Natural killer cell (primary cell): ENCODE data around the gene ACTL7A. TPM values are rescaled to one million over a fixed set of nuclear protein-coding genes. Genes with fewer than 3 reads are reported as not detected.
"Not testable (repeated sequence)": the region's sequence is repeated elsewhere in the genome, so short reads cannot be mapped to it uniquely, and the experiment has no call there.

Experiments
- ATAC-seq, 3 donors: fragments of 150-1000 bp in 2 of 3; fragments of 200-7000 bp in 1 of 3; cut with Tn5 transposase; 1 replicate in 1 of 3; 2 replicates in 2 of 3; pipeline ENCODE4 v1.10.0; 2021; ENCODE audit warnings: mild to moderate bottlenecking in 2 of 3, moderate library complexity in 2 of 3
- DNase-seq, 2 donors: peaks; one replicate each; pipeline versions ENCODE4 v3.0.0 to v3.0.0-alpha.2; 2013 to 2021; ENCODE audit warnings: mixed read lengths in 1 of 2
- H3K27ac ChIP-seq: one replicate; pipeline ENCODE4 v1.5.1; 2013; ENCODE audit warnings: mild to moderate bottlenecking, low read length
- H3K27me3 ChIP-seq: one replicate; pipeline ENCODE4 v1.6.1; 2013; ENCODE audit warnings: low read length; ENCODE audit not compliant: control insufficient read depth, insufficient read depth
- H3K36me3 ChIP-seq: one replicate; pipeline ENCODE4 v1.6.1; 2013; ENCODE audit warnings: low read length; ENCODE audit not compliant: control insufficient read depth, insufficient read depth
- H3K4me1 ChIP-seq: one replicate; pipeline ENCODE4 v1.6.1; 2013; ENCODE audit warnings: low read length; ENCODE audit not compliant: control insufficient read depth, insufficient read depth
- H3K4me3 ChIP-seq: one replicate; pipeline ENCODE4 v1.5.1; 2013; ENCODE audit warnings: low read length
- H3K9me3 ChIP-seq: one replicate; pipeline ENCODE4 v1.6.1; 2013; ENCODE audit warnings: low read length; ENCODE audit not compliant: control insufficient read depth, insufficient read depth
- H3K27ac Mint-ChIP-seq, 2 donors: one replicate each; pipeline ENCODE4 v1.8.0; 2022; ENCODE audit warnings: mild to moderate bottlenecking in 2 of 2, mixed read lengths in 2 of 2, moderate library complexity in 1 of 2
- H3K27me3 Mint-ChIP-seq, 2 donors: one replicate each; pipeline ENCODE4 v1.8.0; 2022; ENCODE audit warnings: low read depth in 2 of 2, mixed read lengths in 2 of 2
- H3K36me3 Mint-ChIP-seq: one replicate; pipeline ENCODE4 v1.8.0; 2022; ENCODE audit warnings: mixed read lengths
- H3K4me1 Mint-ChIP-seq, 2 donors: one replicate each; pipeline ENCODE4 v1.8.0; 2022; ENCODE audit warnings: mixed read lengths in 2 of 2
- H3K4me3 Mint-ChIP-seq: one replicate; pipeline ENCODE4 v1.8.0; 2022; ENCODE audit warnings: mild to moderate bottlenecking, moderate library complexity, mixed read lengths
- H3K9me3 Mint-ChIP-seq, 2 donors: one replicate each; pipeline ENCODE4 v1.8.0; 2022; ENCODE audit warnings: mixed read lengths in 2 of 2
- CTCF ChIP-seq: fragments of 200-600 bp; IDR thresholded peaks from one replicate; pipeline ENCODE4 v1.8.0; 2022; ENCODE audit warnings: antibody characterized with exemption
- WGBS: methylation state at CpG from one replicate; pipeline ENCODE4 v1.1.7; 2013; ENCODE audit warnings: missing lambda C conversion rate; ENCODE audit not compliant: insufficient coverage; 5-methylcytosine and 5-hydroxymethylcytosine counted together
- intact Hi-C: fragments of 100-400 bp; cut with micrococcal nuclease; formaldehyde crosslinking; loops from one replicate; pipeline ENCODE4 v1.14.2; 2022
- total RNA-seq, 4 donors: library from RNA; stranded (reverse); fragments of 120-200 nt in 1 of 4; gene quantifications; one replicate each; pipeline versions ENCODE4 v1.2.3 to v1.2.4, GENCODE V29; 2013 to 2022

The ACTL7A gene
- total RNA-seq, 3 donors from 2014 or later (not counting 1 experiment from before 2014, with no cell fraction given): not detected

GRCh38 chr9:108844856-108845255 is 17.2 kb upstream of the ACTL7A start:
- Mint-ChIP-seq H3K27me3 (peaks cover 0 to 3% of the 10 kb centered on the region in 2 donors), H3K27ac (no peak overlapping the region), H3K4me3 (no peak overlapping the region), H3K36me3 (no peaks in the 10 kb centered on the region), H3K4me1 (peaks cover 10% of the 10 kb centered on the region in 2 donors), H3K9me3 (no peaks in the 10 kb centered on the region)
- TF ChIP-seq CTCF: no peak
- no peak overlapping the region for H3K27ac ChIP-seq
- H3K4me1 ChIP-seq: peaks cover 3% of the 10 kb centered on the region
- ATAC-seq (no peak), DNase-seq (no peak)
- 91% methylated on average over 2 of the region's 2 CpGs for WGBS
- no peak overlapping the region for H3K4me3 ChIP-seq
- H3K9me3 ChIP-seq: no peaks in the 10 kb centered on the region
- intact Hi-C loops: no loop called here
- no peaks in the 10 kb centered on the region for H3K27me3 ChIP-seq
- no peaks in the 10 kb centered on the region for H3K36me3 ChIP-seq

- no peak for TF ChIP-seq CTCF
- H3K9me3 ChIP-seq: no peaks in the 10 kb centered on the region
- Mint-ChIP-seq H3K4me3 (no peak overlapping the region), H3K27me3 (peaks cover 0 to 3% of the 10 kb centered on the region in 2 donors), H3K27ac (no peak overlapping the region), H3K9me3 (no peaks in the 10 kb centered on the region), H3K4me1 (peaks cover 10% of the 10 kb centered on the region in 2 donors), H3K36me3 (no peaks in the 10 kb centered on the region)
- no peak overlapping the region for H3K4me3 ChIP-seq
- intact Hi-C loops: no loop called here
- no peaks in the 10 kb centered on the region for H3K36me3 ChIP-seq
- ATAC-seq (no peak), DNase-seq (no peak)
- no peak overlapping the region for H3K27ac ChIP-seq
- H3K27me3 ChIP-seq: no peaks in the 10 kb centered on the region
- WGBS: 90% methylated on average over 5 of the region's 5 CpGs
- peaks cover 3% of the 10 kb centered on the region for H3K4me1 ChIP-seq
Measured at GRCh38 chr9:108845507-108845906, 16.6 kb upstream of the ACTL7A start.

GRCh38 chr9:108845947-108846346 is 16.1 kb upstream of the ACTL7A start:
- no CpG with 5 or more reads among the region's 2 CpGs for WGBS
- Histone ChIP-seq H3K27me3 (no peaks in the 10 kb centered on the region), H3K4me3 (no peak overlapping the region), H3K4me1 (peaks cover 3% of the 10 kb centered on the region), H3K36me3 (no peaks in the 10 kb centered on the region), H3K9me3 (no peaks in the 10 kb centered on the region), H3K27ac (no peak overlapping the region)
- Mint-ChIP-seq H3K36me3 (no peaks in the 10 kb centered on the region), H3K4me3 (no peak overlapping the region), H3K4me1 (peaks cover 10% of the 10 kb centered on the region in 2 donors), H3K9me3 (no peaks in the 10 kb centered on the region), H3K27me3 (peaks cover 0 to 2% of the 10 kb centered on the region in 2 donors), H3K27ac (no peak overlapping the region)
- DNase-seq (no peak), ATAC-seq (no peak)
- intact Hi-C loops: no loop called here
- no peak for TF ChIP-seq CTCF

- not testable (repeated sequence) for H3K4me1 ChIP-seq, H3K27me3 ChIP-seq, H3K9me3 ChIP-seq, H3K4me3 Mint-ChIP-seq, H3K9me3 Mint-ChIP-seq, H3K4me3 ChIP-seq, ATAC-seq, H3K27ac Mint-ChIP-seq, H3K36me3 Mint-ChIP-seq, DNase-seq, H3K27ac ChIP-seq, H3K36me3 ChIP-seq, H3K27me3 Mint-ChIP-seq, H3K4me1 Mint-ChIP-seq
- intact Hi-C loops: loop anchor here (2.0 kb wide), 1 partner anchor 21 kb away; no protein-coding TSS in a partner anchor
- 92% methylated on average over 8 of the region's 8 CpGs for WGBS
Measured at GRCh38 chr9:108848296-108848695, 13.8 kb upstream of the ACTL7A start.
